GM13977 (cell line): Measurements from ENCODE around the gene CFAP298.

Experiments
- DNase-seq: peaks from one replicate; pipeline ENCODE4 v3.0.0; 2012; ENCODE audit warnings: low spot score
- in situ Hi-C: fragments of 300-500 bp; cut with MboI; formaldehyde crosslinking; loops from one replicate; pipeline ENCODE4 v1.12.0; 2022; ENCODE audit warnings: low sequenced_read_pairs, low pct_unique_long_range_greater_than_20kb, mixed read lengths, inconsistent platforms; ENCODE audit not compliant: unreplicated experiment
- TF ChIP-seq, protein P1 (sequence below): IDR thresholded peaks from 2 replicates; pipeline ENCODE4 v1.5.1; 2012; ENCODE audit warnings: mild to moderate bottlenecking, control low read depth; ENCODE audit not compliant: insufficient read depth; ENCODE audit errors: extremely low read depth, missing control alignments

The CFAP298 gene

DNA sequence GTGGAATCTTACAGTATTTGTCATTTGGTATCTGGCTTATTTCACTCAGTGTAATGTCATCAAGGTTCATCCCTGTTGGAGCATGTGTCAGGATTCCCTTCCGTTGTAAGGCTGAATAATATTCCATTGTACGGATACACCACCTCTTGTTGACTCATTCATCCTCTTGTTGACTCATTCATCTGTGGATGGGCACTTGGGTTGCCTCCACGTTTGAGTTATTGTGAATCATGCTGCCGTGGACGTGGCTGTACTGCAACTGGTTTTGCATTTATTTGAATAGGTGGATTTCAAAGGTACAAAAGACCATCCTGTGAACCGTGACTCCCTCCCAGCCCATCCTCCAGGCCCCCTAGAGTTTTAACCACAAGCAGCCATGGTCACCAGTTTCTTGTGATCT lies 15.0 kb downstream of the CFAP298 start:
- TF ChIP-seq, protein P1, sequence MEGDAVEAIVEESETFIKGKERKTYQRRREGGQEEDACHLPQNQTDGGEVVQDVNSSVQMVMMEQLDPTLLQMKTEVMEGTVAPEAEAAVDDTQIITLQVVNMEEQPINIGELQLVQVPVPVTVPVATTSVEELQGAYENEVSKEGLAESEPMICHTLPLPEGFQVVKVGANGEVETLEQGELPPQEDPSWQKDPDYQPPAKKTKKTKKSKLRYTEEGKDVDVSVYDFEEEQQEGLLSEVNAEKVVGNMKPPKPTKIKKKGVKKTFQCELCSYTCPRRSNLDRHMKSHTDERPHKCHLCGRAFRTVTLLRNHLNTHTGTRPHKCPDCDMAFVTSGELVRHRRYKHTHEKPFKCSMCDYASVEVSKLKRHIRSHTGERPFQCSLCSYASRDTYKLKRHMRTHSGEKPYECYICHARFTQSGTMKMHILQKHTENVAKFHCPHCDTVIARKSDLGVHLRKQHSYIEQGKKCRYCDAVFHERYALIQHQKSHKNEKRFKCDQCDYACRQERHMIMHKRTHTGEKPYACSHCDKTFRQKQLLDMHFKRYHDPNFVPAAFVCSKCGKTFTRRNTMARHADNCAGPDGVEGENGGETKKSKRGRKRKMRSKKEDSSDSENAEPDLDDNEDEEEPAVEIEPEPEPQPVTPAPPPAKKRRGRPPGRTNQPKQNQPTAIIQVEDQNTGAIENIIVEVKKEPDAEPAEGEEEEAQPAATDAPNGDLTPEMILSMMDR = no peak
- in situ Hi-C loops = loop anchor here (25.0 kb wide), 1 partner anchor 185 kb away; the partner anchor contains the start of gene EVA1C
- no peak for DNase-seq

DNA sequence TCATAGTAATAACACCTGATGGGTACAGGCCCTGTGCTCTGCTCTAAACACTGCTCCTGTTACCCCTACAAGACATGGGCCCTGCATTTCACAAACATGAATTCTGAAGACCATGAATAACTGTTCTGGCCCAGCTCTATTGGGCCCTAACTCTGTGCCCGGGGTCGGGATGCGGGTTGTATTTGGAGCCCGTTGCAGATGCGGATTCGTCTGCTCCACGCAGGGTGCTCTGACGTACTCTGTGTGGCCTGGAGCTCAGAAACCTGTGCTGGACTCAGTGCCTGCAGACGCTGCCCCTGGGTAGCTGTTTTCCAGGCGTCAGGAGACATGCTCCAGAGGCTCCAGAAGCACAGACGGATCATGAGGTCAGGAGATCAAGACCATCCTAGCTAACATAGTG lies 16.7 kb downstream of the CFAP298 start:
- TF ChIP-seq, protein P1 = no peak
- in situ Hi-C loops = loop anchor here (25.0 kb wide), 1 partner anchor 183 kb away; the partner anchor contains the start of gene EVA1C
- DNase-seq = no peak

DNA sequence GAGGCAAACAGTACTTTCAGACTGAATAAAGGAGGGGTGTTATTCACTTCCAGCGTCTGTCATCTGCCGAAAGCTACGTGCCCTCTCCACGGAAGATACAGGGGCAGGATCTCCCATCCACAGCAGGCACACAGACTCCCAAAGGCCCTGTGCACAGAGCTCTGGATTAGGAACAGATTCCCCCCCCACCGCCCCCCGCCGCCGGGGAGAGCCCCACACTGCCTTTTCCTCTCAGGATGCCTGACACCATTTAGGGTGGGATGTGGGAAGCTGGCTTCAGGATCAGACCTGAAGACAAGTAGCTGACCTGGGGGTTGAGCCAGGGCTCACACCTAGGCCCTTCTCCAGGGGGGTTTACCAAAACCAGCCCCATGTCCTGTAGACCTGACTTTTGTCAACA lies 18.5 kb downstream of the CFAP298 start:
- TF ChIP-seq, protein P1 = no peak
- in situ Hi-C loops = loop anchor here (25.0 kb wide), 1 partner anchor 181 kb away; the partner anchor contains the start of gene EVA1C
- no peak for DNase-seq

DNA sequence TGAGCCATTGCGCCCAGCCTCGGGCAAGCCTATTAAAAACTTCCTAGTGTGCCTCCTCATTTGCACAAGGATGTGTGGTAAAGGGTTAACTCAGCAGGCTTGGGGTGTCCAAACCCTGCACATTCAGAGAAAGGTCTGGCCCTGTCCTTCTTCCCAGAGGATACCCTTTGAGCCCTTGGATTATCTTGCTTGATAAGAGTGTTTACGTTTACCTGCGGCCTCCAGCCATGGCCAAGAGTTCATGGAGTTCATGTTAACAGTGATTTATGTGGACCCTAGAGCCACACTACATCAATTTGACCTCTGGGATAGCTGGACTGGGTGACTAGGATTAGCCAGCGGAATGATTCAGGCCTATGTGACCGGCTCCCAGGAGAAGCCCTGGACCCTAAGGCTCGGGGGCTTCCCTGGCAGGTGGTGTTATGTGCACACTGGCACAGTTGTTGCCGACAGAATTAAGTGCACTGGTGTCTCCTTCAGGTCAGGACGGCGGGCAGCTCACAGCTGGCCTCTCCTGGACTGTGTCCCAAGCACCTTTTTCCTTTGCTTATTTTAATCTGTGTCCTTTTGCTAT lies 19.2 kb downstream of the CFAP298 start:
- in situ Hi-C loops = loop anchor here (25.0 kb wide), 1 partner anchor 181 kb away; the partner anchor contains the start of gene EVA1C
- TF ChIP-seq, protein P1 = no peak
- DNase-seq = no peak

DNA sequence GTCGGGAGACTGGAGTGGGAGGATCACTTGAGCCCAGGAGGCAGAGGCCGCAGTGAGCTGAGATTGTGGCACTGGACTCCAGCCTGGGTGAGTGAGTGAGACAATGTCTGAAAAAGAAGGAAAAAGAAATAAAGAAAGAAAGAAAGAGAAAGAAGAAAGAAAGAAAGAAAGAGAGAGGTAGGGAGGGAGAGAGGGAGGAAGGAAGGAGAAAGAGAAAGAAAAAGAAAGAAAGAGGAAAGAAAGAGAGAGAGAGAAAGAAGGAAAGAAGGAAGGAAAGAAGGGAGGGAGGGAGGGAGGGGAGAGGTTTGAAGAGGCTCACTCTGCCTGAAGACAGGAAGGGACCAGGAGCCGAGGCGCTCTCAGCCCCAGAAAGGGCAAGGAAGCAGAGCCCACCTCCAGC lies 22.0 kb downstream of the CFAP298 start:
- TF ChIP-seq, protein P1 = no peak
- in situ Hi-C loops = loop anchor here (25.0 kb wide), 1 partner anchor 178 kb away; the partner anchor contains the start of gene EVA1C
- no peak for DNase-seq

DNA sequence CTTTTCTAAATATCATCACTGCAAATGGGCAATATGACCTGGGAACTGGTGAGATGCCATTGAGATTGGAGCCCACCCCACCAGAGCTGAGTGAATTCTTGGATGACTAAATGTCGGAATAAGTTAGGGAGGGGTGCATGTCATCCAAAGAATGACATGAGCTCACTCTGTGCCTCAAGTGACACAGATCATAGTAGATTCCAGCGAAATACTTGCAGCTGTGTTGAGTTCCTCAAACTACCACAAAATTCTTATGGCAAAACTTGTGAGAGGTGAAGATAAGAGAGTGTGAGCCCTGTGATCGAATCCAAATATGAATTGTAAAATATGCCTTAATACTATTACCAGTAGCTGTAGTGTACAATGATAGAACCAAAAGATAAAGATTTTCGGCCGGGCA lies 24.5 kb downstream of the CFAP298 start:
- TF ChIP-seq, protein P1 = no peak
- no peak for DNase-seq
- in situ Hi-C loops = loop anchor here (25.0 kb wide), 1 partner anchor 175 kb away; the partner anchor contains the start of gene EVA1C
